IPS-NIHi7 (cell line): Measurements from ENCODE around the gene FIGN.
A peak's percentile ranks its signal among the peaks of the same experiment; 100 is the strongest.

Source experiments
- DNase-seq: peaks from one replicate; pipeline ENCODE4 v3.0.0; 2012; ENCODE audit warnings: mixed read lengths; ENCODE audit errors: extremely low spot score

The FIGN gene

GRCh38 chr2:163612332-163612731 lies 123.5 kb downstream of the FIGN start:
- no peak for DNase-seq

- no peak for DNase-seq
Observed at GRCh38 chr2:163611557-163611906, 124.3 kb downstream of the FIGN start.

DNA sequence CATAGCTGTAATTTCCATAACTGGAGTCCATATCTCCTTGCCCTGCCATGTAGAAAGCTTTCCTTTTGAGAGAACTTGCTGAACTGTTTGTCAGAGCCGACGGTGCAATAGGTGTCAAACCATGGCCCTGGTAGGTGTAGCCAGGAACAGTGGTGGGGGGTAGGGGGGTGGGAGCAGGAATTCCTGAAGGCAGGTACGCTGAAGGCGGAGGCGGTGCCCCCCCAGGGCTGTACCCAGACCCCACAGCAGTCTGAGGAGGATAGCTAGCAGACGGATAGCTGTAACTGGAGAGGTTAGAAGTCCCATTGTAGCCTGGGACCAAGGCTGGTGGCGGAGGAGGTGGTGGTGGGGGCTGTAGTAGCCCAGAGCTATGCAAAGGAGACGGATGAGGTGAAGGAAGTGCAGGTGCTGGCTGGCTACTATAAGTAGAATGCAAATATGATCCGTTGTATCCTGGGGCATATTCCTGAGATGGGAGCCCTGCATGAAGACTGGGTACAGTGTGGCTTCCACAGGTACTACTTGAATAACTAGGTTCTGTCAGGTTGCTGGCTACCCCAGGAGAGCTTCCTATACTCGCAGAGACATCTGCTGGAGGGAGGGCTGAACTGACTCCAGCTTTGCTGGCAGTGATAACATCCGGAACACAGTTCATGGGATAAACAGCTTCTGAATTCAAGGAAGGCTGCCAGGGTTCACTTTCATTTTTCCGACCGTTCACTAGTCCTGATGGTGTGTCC lies 124.8 kb downstream of the FIGN start:
- DNase-seq = peak; percentile 58

- no peak for DNase-seq
Observed at GRCh38 chr2:163607630-163608029, 128.2 kb downstream of the FIGN start.

DNA sequence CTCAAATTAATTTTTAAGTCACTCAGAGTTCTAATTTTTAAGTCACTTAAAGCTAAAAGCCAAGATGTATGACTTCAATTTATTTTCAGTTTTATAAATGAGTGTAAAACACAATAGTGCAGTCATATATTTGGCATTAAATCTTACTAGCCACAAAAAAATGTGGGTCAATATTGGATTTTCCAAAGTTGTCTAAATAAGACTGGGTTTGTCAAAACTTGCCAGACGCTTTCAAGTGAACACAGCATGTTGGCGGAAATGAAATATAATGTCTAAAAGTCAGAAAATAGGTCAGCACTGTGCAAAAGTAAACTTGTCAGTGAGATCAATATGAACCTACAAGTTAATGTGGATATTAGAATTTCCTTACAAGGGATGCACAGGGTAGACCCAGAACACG lies 128.9 kb downstream of the FIGN start:
- no peak for DNase-seq

DNA sequence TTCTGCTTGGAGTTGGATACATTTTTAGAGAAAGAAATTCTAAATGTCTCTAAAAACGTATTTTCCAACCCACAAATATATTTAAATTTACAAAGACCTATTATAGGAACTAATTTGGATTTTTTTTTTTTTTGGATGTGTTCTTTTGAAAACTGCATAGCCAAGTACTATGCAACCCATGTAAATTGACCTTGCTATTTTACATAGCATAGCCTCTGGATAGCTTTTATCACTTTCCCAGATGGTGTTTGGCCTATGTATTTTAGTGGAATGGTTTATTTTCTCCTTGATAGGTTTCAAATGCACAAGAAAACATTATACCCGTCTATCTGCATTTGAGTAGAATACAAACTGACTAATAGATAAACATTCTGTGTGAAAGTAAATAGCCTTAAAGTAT lies 130.0 kb downstream of the FIGN start:
- DNase-seq = no peak

DNA sequence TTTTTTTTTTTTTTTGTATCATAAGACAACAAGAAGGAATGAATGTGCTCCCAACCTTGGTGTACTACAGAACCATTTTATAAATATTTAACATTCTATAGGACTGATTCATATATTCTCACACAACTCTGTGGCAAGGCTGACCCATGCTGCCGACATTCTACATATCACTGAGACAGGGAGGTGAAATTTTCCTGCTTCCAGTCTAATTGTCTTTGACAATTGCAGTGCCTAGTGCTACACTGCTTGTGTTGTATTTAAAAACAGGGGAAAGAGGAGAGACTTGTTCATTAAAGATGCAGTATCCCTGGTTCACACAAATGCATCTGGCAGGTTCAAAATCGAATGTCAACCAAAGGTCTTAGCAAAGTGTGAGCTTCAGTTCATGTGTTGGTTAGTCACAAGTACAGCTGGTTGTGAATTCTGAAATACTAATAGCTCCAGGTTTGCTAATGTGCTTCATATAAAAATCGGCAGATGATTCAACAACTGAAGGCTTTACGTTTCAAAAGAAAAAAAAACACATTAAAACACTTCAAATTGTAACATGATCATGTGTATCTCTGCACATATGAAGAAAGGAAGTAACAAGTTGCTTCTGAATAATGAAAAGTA lies 130.8 kb downstream of the FIGN start:
- no peak for DNase-seq

- DNase-seq = no peak
Observed at GRCh38 chr2:163602196-163602595, 133.6 kb downstream of the FIGN start.

DNA sequence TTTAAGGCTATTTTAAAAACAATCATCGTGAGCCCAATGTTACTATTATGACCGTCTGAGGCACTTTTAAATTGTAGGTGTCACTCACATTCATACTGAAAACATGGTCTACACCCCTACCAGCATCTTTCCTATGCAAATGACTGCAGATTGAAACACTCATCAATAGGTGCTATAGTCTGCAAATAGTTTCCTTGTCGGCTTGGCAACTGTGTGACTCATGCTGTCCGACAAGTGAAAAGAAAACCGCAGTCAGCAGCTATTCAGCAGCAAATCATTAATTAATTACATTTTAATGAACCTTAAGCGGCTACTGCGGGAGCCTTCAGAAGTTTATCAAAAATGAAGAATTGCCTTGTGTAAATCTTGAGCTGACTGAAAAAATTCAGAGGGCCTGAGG lies 134.4 kb downstream of the FIGN start:
- peak; percentile 24 for DNase-seq

DNA sequence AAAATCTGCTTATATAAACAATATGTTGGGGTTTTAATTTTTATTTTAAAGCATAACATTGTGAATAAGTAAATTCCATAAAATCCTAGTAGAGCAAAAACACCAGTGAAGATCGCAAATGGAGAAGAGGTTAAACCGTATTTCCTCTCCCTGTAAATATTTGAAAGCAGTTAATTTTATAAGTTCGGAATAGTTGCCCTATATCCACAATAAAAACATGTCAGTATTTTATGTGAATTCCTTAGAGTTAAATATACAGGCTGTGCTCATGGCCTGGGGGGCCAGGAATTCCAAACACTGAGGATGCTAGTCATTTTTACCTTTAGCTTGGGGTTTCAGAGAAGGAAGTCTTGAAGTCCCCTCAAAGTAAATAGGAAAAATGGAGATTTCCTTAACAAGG lies 135.0 kb downstream of the FIGN start:
- DNase-seq = no peak

- no peak for DNase-seq
Observed at GRCh38 chr2:163595028-163595427, 140.8 kb downstream of the FIGN start.

DNA sequence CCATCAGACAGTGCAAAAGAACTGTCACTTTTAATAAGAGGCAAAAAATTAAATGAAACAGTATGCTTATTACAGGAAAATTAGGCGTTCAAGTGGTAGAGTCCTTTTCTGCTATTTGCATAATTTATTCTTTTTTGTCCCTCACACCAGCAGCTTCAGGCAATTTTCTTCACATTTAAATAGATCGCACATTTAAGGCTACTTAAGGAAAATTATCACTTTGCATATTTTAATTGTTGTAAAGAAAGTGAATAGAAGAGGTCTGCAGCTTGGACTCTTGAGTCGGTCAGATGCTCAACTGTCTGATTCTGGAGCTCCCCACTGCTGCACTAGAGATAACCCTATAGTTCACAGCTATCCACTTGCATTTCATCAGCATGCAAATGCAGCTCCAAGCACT lies 141.3 kb downstream of the FIGN start:
- DNase-seq = no peak

- no peak for DNase-seq
Observed at GRCh38 chr2:163593982-163594381, 141.8 kb downstream of the FIGN start.

DNA sequence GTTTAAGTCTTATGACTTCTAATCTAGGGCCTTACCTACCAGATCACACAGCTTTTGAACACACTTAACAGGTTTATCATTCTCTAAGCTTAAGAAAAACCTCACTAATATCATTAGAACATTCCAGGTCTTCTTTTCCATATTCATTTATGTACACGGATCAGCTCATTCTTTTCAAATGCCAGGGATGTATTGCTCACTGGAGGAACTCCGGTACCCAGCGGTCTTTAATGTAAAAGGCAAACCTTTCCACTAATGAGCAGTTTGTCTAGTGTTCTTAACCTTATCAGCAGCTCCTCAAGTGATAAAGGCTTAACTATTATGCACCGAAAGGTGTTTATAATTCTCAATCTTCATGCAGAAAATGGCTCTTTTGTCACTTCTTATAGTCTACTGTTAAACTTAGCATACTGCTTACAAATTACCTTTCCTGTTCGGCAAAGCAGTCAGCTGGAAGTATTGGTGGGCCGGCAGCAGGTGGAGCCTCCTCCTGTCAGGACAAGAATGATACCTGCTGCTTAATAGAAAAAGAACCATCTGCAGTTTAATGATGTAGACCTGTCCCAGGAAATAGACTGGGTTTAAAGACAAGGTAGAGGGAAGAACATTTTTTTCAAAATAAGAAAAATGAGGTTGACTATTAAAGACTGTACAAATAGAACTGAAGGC lies 142.7 kb downstream of the FIGN start:
- peak; percentile 16 for DNase-seq

DNA sequence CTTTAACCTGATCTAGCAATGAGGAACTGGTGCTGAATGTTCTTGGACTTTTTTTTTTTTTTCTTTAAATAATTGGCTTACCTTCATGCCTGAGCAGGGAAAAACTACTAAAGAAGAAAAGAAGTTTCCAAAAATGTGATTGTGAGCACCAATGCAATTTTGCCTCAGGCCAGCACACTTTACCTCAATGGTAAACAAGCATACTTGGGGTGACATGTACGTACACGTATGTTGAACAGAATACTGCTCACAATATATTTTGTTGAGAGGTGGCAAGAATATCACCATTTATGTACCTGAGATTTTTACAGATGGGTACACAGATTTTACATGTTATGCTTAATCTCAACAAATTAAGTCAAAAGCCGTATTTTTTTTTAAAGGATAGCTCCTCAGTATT lies 144.3 kb downstream of the FIGN start:
- no peak for DNase-seq

- DNase-seq = no peak
Observed at GRCh38 chr2:163580757-163581156, 155.1 kb downstream of the FIGN start.

DNA sequence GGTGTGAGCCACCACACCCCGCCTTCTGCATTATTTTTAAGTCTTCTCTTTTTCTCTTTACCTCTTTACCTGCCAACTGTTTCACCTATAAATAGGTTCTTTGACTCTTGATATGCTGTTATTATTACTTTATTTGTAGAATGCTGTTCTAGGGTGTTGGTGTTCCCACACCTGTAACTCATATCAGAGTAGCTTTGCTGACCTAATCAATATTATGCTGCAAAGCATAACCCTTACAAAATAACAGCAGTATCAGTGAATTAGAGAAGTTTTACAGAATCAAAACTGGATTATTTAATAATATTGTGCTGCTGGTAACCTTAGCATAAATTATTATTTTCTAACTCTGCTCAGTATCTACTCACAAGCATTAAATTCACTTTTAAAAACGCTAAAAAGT lies 161.5 kb downstream of the FIGN start:
- no peak for DNase-seq

DNA sequence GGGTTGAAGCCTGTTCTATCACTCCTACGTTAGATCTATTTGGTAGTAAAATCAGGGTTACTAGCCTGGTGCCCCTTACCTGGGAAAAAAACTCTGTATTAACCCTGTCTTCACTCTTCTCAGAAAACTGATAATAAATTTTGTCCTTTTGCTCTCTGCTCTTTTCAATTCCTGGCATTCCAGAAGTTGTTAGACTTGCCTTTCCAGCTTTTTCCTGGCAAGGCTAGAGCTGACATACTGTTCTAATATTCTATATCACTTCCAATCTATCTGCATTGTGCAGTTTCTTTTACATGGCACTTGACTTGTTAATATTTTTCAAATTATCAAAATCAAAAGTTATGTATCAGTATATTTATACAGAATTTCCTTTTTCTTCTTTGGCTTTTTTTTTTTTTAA lies 162.2 kb downstream of the FIGN start:
- DNase-seq = no peak

DNA sequence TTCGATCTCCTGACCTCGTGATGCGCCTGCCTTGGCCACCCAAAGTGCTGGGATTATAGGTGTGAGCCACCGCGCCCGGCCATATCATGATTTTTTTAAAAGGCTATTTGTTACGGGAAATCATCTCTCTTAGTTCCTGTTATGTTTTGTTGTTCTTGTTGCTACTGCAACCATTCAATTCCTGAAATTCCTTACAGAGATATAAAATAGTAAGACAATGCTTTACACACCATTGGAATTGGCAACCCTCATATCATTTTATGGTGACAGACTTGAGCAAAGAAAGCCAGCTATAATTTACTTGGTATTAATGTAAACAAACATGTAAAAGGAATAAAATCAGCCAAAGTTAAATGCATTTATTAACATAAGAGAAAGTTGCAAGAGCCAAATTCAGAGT lies 163.0 kb downstream of the FIGN start:
- no peak for DNase-seq

DNA sequence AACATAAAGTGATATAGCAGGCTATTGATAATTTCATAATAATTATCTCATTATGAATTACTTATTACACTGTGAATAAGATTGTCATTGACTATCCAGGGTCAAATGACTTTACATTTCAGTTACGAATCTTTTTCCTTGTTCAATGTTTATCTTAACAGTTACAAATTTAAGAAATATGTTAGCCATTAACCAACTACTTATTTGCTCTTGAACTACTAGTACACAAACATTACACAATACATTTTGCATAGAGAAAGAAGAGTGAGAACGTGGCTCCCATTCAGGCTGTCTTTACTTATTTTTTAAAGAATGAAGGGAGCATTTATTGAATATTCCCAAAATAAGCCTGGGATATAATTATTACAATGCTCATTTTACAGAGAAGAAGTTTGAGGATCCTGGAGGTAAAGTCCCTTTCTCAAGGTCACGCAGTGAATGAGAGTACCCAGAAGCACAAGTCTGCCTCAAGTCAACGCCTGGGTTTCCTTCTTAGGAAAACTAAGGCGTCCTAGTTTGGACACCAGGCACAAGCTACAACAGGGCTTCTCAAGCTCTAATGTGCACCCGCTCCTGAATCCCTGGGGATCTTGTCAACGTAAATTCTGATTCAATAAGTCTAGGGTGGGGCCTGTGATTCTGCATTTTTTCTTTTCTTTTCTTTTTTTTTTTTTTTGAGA lies 164.2 kb downstream of the FIGN start:
- no peak for DNase-seq

DNA sequence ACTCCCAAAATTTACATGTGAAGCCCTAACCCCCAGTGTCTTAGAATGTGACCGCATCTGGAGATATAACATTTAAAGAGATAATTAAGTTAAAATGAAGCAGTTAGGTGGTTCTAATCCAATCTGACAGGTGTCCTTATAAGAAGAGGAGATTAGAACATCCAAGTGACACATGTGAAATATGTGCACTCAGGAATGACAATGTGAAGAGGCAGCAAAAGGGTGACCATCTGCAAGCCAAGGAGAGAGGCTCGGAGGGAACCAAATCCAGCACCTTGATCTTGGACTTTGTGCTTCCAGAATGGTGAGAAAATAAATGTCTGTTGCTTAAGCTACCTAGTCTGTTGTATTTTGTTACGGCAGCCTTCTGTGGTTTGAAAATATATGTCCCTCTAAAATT lies 165.4 kb downstream of the FIGN start:
- no peak for DNase-seq

- no peak for DNase-seq
Observed at GRCh38 chr2:163565192-163565591, 170.6 kb downstream of the FIGN start.

GRCh38 chr2:163564236-163564635 lies 171.6 kb downstream of the FIGN start:
- no peak for DNase-seq
